H1 (cell line): ENCODE measurements around the gene CEACAM16. TPM values are rescaled to one million over a fixed set of nuclear protein-coding genes. Genes with fewer than 3 reads are reported as not detected.

Experiments used
- CTCF ChIA-PET: fragments of 300-600 bp; sonication (Branson Sonifier 250); formaldehyde crosslinking; loops from one replicate; lab custom pipeline; 2021; ENCODE audit not compliant: partially characterized antibody; lab: Charles Lee
- POLR2A ChIA-PET: fragments of 300-600 bp; sonication (Branson Sonifier 250); formaldehyde crosslinking; loops from one replicate; lab custom pipeline; 2021; ENCODE audit warnings: inconsistent platforms; ENCODE audit not compliant: partially characterized antibody; lab: Charles Lee
- DNase-seq, 2 experiments: peaks; one replicate each; pipeline versions ENCODE4 v3.0.0 to v3.0.0-alpha.2; 2010 to 2022; ENCODE audit warnings: low spot score in 2 of 2, low read depth in 1 of 2, mixed read lengths in 1 of 2
- FAIRE-seq: peaks from 2 replicates; lab custom pipeline; 2011; peaks lifted over from hg19 to GRCh38; lab: Jason Lieb, UNC
- H2AFZ ChIP-seq: 2 replicates; pipeline ENCODE4 v1.8.1; 2012; ENCODE audit warnings: low read length, inconsistent platforms
- H2AK5ac ChIP-seq: 2 replicates; pipeline ENCODE4 v1.6.1; 2013; ENCODE audit warnings: low read depth, low read length
- H2BK120ac ChIP-seq: replicated peaks from 2 replicates; pipeline ENCODE3; 2013; ENCODE audit warnings: low read depth, low read length, inconsistent platforms
- H2BK12ac ChIP-seq: 2 replicates; pipeline ENCODE4 v1.6.1; 2013; ENCODE audit warnings: low read depth, low read length
- H2BK15ac ChIP-seq: 2 replicates; pipeline ENCODE4 v1.6.1; 2013; ENCODE audit warnings: low read length
- H2BK20ac ChIP-seq: 2 replicates; pipeline ENCODE4 v1.6.1; 2013; ENCODE audit warnings: low read length
- H2BK5ac ChIP-seq: 2 replicates; pipeline ENCODE4 v1.6.1; 2013; ENCODE audit warnings: low read depth, low read length
- H3K14ac ChIP-seq: 2 replicates; pipeline ENCODE4 v1.6.1; 2013; ENCODE audit warnings: inconsistent platforms; ENCODE audit not compliant: insufficient read length
- H3K18ac ChIP-seq: 2 replicates; pipeline ENCODE4 v1.6.1; 2013; ENCODE audit warnings: low read length; ENCODE audit errors: extremely low read depth
- H3K23ac ChIP-seq: 2 replicates; pipeline ENCODE4 v1.6.1; 2013; ENCODE audit warnings: inconsistent platforms; ENCODE audit not compliant: insufficient read length
- H3K23me2 ChIP-seq: 2 replicates; pipeline ENCODE4 v1.6.1; 2013; ENCODE audit warnings: low read depth, low read length
- H3K27ac ChIP-seq: 2 replicates; pipeline ENCODE4 v1.6.1; 2011; ENCODE audit warnings: low read depth, low read length, inconsistent platforms
- H3K27me3 ChIP-seq, 4 experiments: replicated peaks in 1 of 4; 1 replicate in 1 of 4; 2 replicates in 3 of 4; pipeline versions ENCODE4 v1.6.1 to v1.8.1; 2011 to 2013; ENCODE audit warnings: low read length in 3 of 4, mild to moderate bottlenecking in 3 of 4, inconsistent platforms in 2 of 4, mixed read lengths in 2 of 4, moderate library complexity in 1 of 4; ENCODE audit not compliant: control insufficient read depth in 3 of 4, insufficient read depth in 3 of 4; ENCODE audit errors: extremely low read depth in 1 of 4
- H3K36me3 ChIP-seq, 4 experiments: 2 replicates each; pipeline versions ENCODE4 v1.6.1 to v1.8.1; 2011 to 2013; ENCODE audit warnings: mild to moderate bottlenecking in 4 of 4, low read length in 3 of 4, moderate library complexity in 2 of 4, control low read depth in 1 of 4, inconsistent platforms in 1 of 4; ENCODE audit not compliant: insufficient read depth in 4 of 4, control insufficient read depth in 2 of 4
- H3K4ac ChIP-seq: replicated peaks from 2 replicates; pipeline ENCODE3; 2013; ENCODE audit warnings: low read length, low read depth, mixed read lengths, inconsistent platforms; ENCODE audit not compliant: insufficient read length
- H3K4me1 ChIP-seq, 4 experiments: replicated peaks in 1 of 4; 1 replicate in 1 of 4; 2 replicates in 3 of 4; pipeline versions ENCODE4 v1.6.1 to v1.8.1; 2011 to 2013; ENCODE audit warnings: low read length in 3 of 4, inconsistent platforms in 2 of 4, mixed read lengths in 1 of 4; ENCODE audit not compliant: insufficient read depth in 4 of 4, control insufficient read depth in 3 of 4
- H3K4me2 ChIP-seq, 2 experiments: 2 replicates each; pipeline versions ENCODE4 v1.6.1 to v1.8.1; 2011 to 2013; ENCODE audit warnings: low read depth in 2 of 2, low read length in 2 of 2, control low read depth in 1 of 2, inconsistent platforms in 1 of 2, mild to moderate bottlenecking in 1 of 2; ENCODE audit not compliant: insufficient read depth in 1 of 2
- H3K4me3 ChIP-seq, 4 experiments: fragments of 200-600, 300-600 bp in 1 of 4; sonication (generic), shearing (Covaris generic), sonication (Bioruptor Twin) in 1 of 4; 2 replicates each; pipeline versions ENCODE4 v1.5.1 to v1.8.1; 2011 to 2016; ENCODE audit warnings: low read length in 4 of 4, low read depth in 3 of 4, control low read depth in 2 of 4, inconsistent platforms in 2 of 4, mild to moderate bottlenecking in 2 of 4, mixed read lengths in 1 of 4, moderate library complexity in 1 of 4; ENCODE audit not compliant: insufficient read depth in 2 of 4; ENCODE audit errors: extremely low read depth in 1 of 4
- H3K56ac ChIP-seq: replicated peaks from 2 replicates; pipeline ENCODE3; 2013; ENCODE audit warnings: low read depth, mild to moderate bottlenecking, mixed read lengths, low read length, inconsistent platforms; ENCODE audit not compliant: insufficient read length
- H3K79me1 ChIP-seq: 2 replicates; pipeline ENCODE4 v1.6.1; 2013; ENCODE audit warnings: low read depth, low read length, control low read depth
- H3K79me2 ChIP-seq, 2 experiments: 2 replicates each; pipeline versions ENCODE4 v1.6.1 to v1.8.1; 2012 to 2013; ENCODE audit warnings: low read length in 2 of 2, mild to moderate bottlenecking in 2 of 2, inconsistent platforms in 1 of 2; ENCODE audit not compliant: insufficient read depth in 2 of 2, control insufficient read depth in 1 of 2
- H3K9ac ChIP-seq, 4 experiments: replicated peaks in 1 of 4; 1 replicate in 1 of 4; 2 replicates in 3 of 4; pipeline versions ENCODE4 v1.6.1 to v1.8.1; 2011 to 2013; ENCODE audit warnings: low read depth in 3 of 4, low read length in 3 of 4, control low read depth in 2 of 4, mild to moderate bottlenecking in 2 of 4, moderate library complexity in 2 of 4, inconsistent platforms in 1 of 4; ENCODE audit errors: extremely low read depth in 1 of 4
- H3K9me3 ChIP-seq, 2 experiments: 2 replicates each; pipeline versions ENCODE4 v1.6.1 to v1.8.1; 2012 to 2013; ENCODE audit warnings: mild to moderate bottlenecking in 2 of 2, moderate library complexity in 2 of 2, control low read depth in 1 of 2, inconsistent platforms in 1 of 2, low read depth in 1 of 2, low read length in 1 of 2, mixed read lengths in 1 of 2; ENCODE audit not compliant: insufficient read depth in 2 of 2
- H4K20me1 ChIP-seq, 2 experiments: replicated peaks in 1 of 2; 2 replicates each; pipeline versions ENCODE3 to v1.8.1; 2011 to 2013; ENCODE audit warnings: inconsistent platforms in 2 of 2, low read length in 2 of 2, mild to moderate bottlenecking in 1 of 2; ENCODE audit not compliant: insufficient read depth in 2 of 2, control insufficient read depth in 1 of 2
- H4K5ac ChIP-seq: 2 replicates; pipeline ENCODE4 v1.6.1; 2013; ENCODE audit warnings: low read length, low read depth, mixed read lengths, inconsistent platforms; ENCODE audit not compliant: insufficient read length
- H4K8ac ChIP-seq: 2 replicates; pipeline ENCODE4 v1.8.0; 2013; ENCODE audit warnings: mild to moderate bottlenecking, moderate library complexity, low read length, inconsistent platforms; ENCODE audit not compliant: insufficient read depth; ENCODE audit errors: extremely low read depth
- H4K91ac ChIP-seq: replicated peaks from 2 replicates; pipeline ENCODE3; 2013; ENCODE audit warnings: low read length, mixed read lengths, inconsistent platforms; ENCODE audit not compliant: insufficient read length
- CBX5 ChIP-seq: fragments of 300-800, 300-1000 bp; sonication (generic); IDR thresholded peaks from 2 replicates; pipeline ENCODE4 v1.7.1; 2016; ENCODE audit warnings: antibody characterized with exemption, low read length, low read depth
- WGBS, 2 experiments: shearing (Covaris generic) in 1 of 2; methylation state at CpG; one replicate each; pipeline versions ENCODE4 v1.1.6 to v1.1.7; 2013 to 2015; ENCODE audit warnings: low lambda C conversion rate in 2 of 2, mixed read lengths in 2 of 2, inconsistent platforms in 1 of 2, low coverage in 1 of 2, missing lambda C conversion rate in 1 of 2; ENCODE audit not compliant: insufficient replicate concordance in 2 of 2, insufficient coverage in 1 of 2, insufficient read length in 1 of 2; ENCODE audit errors: extremely low coverage in 1 of 2, missing lambda C conversion rate in 1 of 2; 5-methylcytosine and 5-hydroxymethylcytosine counted together
- polyA plus RNA-seq, 7 experiments: library from polyadenylated mRNA; depleted of rRNA in 3 of 7; stranded (reverse) in 5 of 7; unstranded in 2 of 7; fragments of >200 nt in 5 of 7; fragments of 200-250 nt in 2 of 7; gene quantifications; 1 replicate in 5 of 7; 2 replicates in 1 of 7; 4 replicates in 1 of 7; pipeline versions ENCODE4 v1.2.1 to v1.2.3, GENCODE V29; 2011 to 2013; ENCODE audit warnings: missing spikeins in 2 of 7, mixed read lengths in 2 of 7
- total RNA-seq: library from RNA; stranded (reverse); fragmentation: NEBNext Ultra II Directional; extraction: Animal tissue kit (Norgen Biotek cat#: 25700); gene quantifications from 2 replicates; pipeline ENCODE4 v1.2.1, GENCODE V29; 2021

The CEACAM16 gene
- total and polyA plus RNA-seq, 2 of the 8 experiments (the other 6 are each of a cell fraction or from before 2014, with no cell fraction given), result not detected

- FAIRE-seq (no peak), DNase-seq (no peak)
- no peak overlapping the region for H2BK15ac ChIP-seq
- H2BK20ac ChIP-seq, result 0 out of 2 replicates have a peak overlapping the region, but pooled peaks have one; percentile 80
- no peak overlapping the region for H3K4me2 ChIP-seq
- H3K23me2 ChIP-seq, result peaks cover 7% of the 10 kb centered on the region; the same call in 1 of the 2 replicates
- no peak overlapping the region; the same call in 1 of the 2 replicates for H3K18ac ChIP-seq
- H3K9me3 ChIP-seq, result no peaks in the 10 kb centered on the region
- no peak overlapping the region for H3K56ac ChIP-seq
- peak overlapping the region; percentile 61 for H4K91ac ChIP-seq
- no peak overlapping the region for H3K23ac ChIP-seq
- no peak overlapping the region for H3K4ac ChIP-seq
- 90% methylated on average over 18 of the region's 20 CpGs; no CpG with 5 or more reads in 1 of the 2 experiments for WGBS, 2 experiments
- no peaks in the 10 kb centered on the region for H3K36me3 ChIP-seq
- peaks cover 0 to 6% (median 3%) of the 10 kb centered on the region in 4 experiments; a peak in 4 of 7 replicates for H3K4me1 ChIP-seq
- H4K20me1 ChIP-seq, result no peaks in the 10 kb centered on the region
- H2BK5ac ChIP-seq, result peak overlapping the region; percentile 78; the same call in 1 of the 2 replicates
- H3K79me2 ChIP-seq, result no peaks in the 10 kb centered on the region
- peaks cover 9 to 24% (median 19%) of the 10 kb centered on the region in 4 experiments for H3K27me3 ChIP-seq
- H3K9ac ChIP-seq, result no peak overlapping the region
- 0 out of 2 replicates have a peak overlapping the region, but pooled peaks have one; percentile 68 for H2BK12ac ChIP-seq
- H2AFZ ChIP-seq, result no peak overlapping the region
- H3K27ac ChIP-seq, result no peak overlapping the region
- H4K5ac ChIP-seq, result no peak overlapping the region
- no peak overlapping the region for H3K14ac ChIP-seq
- no peak for TF ChIP-seq CBX5
- no peak overlapping the region for H2BK120ac ChIP-seq
- no peak overlapping the region for H3K4me3 ChIP-seq
- H3K79me1 ChIP-seq, result no peaks in the 10 kb centered on the region
- CTCF ChIA-PET, result interaction anchor here (0.6 to 9.4 kb wide), 8 partner anchors 10 to 166 kb away, joined by 3 to 91 read pairs (median 7); partner anchors contain the start of gene NECTIN2
- no peak overlapping the region; the same call in 1 of the 2 replicates for H2AK5ac ChIP-seq
- H4K8ac ChIP-seq, result peak overlapping the region; percentile 62; the same call in 1 of the 2 replicates
- POLR2A ChIA-PET, result interaction anchor here (0.9 kb wide), 1 partner anchor 28 kb away, joined by 5 read pairs; no protein-coding TSS in a partner anchor
Measured at GRCh38 chr19:44742330-44743061, 43.5 kb downstream of the CEACAM16 start.
